ENCODE results near the gene HMOX2.

The HMOX2 gene

GRCh38 chr16:4472880-4473279, 3.3 kb upstream of the HMOX2 start:
- no peak for DNase-seq (ENCODE audit: low read depth)

GRCh38 chr16:4474192-4474961, 1.8 kb upstream of the HMOX2 start, which contains the start of gene NMRAL1:
Gene NMRAL1 (minus strand): TSS chr16:4474625. CDS start chr16:4474132, 493 bp downstream.
- DNase-seq (ENCODE audit: low read depth): peak; percentile 68
- H3K4me3 ChIP-seq (ENCODE audit: low read depth, low read length): peak within 1 kb of the TSS; percentile 62
- in situ Hi-C loops (cut with HindIII; ENCODE audit: low sequenced_read_pairs): no loop called here
- TF ChIP-seq, protein P1, sequence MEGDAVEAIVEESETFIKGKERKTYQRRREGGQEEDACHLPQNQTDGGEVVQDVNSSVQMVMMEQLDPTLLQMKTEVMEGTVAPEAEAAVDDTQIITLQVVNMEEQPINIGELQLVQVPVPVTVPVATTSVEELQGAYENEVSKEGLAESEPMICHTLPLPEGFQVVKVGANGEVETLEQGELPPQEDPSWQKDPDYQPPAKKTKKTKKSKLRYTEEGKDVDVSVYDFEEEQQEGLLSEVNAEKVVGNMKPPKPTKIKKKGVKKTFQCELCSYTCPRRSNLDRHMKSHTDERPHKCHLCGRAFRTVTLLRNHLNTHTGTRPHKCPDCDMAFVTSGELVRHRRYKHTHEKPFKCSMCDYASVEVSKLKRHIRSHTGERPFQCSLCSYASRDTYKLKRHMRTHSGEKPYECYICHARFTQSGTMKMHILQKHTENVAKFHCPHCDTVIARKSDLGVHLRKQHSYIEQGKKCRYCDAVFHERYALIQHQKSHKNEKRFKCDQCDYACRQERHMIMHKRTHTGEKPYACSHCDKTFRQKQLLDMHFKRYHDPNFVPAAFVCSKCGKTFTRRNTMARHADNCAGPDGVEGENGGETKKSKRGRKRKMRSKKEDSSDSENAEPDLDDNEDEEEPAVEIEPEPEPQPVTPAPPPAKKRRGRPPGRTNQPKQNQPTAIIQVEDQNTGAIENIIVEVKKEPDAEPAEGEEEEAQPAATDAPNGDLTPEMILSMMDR (IDR thresholded peaks at IDR 0.05; ENCODE audit: low read depth, low read length, missing control alignments): no peak

More at GRCh38 chr16:4472880-4473279, 3.3 kb upstream of the HMOX2 start:
- TF ChIP-seq, protein P1 (IDR thresholded peaks at IDR 0.05; ENCODE audit: low read depth, low read length, missing control alignments): no peak
- no peak overlapping the region for H3K4me3 ChIP-seq (ENCODE audit: low read depth, low read length)
- in situ Hi-C loops (cut with HindIII; ENCODE audit: low sequenced_read_pairs): no loop called here

- in situ Hi-C loops (cut with HindIII; ENCODE audit: low sequenced_read_pairs): no loop called here
- no peak for DNase-seq (ENCODE audit: low read depth)
- TF ChIP-seq, protein P1 (IDR thresholded peaks at IDR 0.05; ENCODE audit: low read depth, low read length, missing control alignments): peak; percentile 36
- no peak overlapping the region for H3K4me3 ChIP-seq (ENCODE audit: low read depth, low read length)
Observed at GRCh38 chr16:4477966-4478365, 1.8 kb downstream of the HMOX2 start.

DNA sequence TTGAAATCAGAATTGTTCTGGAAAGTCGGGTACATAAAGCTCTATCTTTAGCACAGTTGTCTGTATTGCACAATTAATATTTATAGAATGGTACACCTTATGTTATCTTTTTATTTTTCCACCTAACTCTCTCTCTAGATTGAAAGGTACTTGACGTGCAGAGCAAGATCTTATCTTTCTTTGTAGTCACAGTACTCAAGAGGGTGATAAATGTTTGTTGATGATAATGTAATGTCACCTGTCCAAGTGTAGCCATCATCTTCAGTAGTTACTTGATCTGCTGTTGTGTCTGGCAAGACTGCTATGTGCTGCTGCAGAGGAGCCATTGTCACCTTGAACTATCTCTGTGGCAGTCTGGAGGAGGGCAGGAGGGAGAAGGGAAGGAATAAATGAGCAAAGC, 5.3 kb downstream of the HMOX2 start:
- in situ Hi-C loops (cut with HindIII; ENCODE audit: low sequenced_read_pairs): no loop called here
- DNase-seq (ENCODE audit: low read depth): no peak
- no peak overlapping the region for H3K4me3 ChIP-seq (ENCODE audit: low read depth, low read length)
- TF ChIP-seq, protein P1 (IDR thresholded peaks at IDR 0.05; ENCODE audit: low read depth, low read length, missing control alignments): no peak

- in situ Hi-C loops (cut with HindIII; ENCODE audit: low sequenced_read_pairs): no loop called here
- TF ChIP-seq, protein P1 (IDR thresholded peaks at IDR 0.05; ENCODE audit: low read depth, low read length, missing control alignments): no peak
- DNase-seq (ENCODE audit: low read depth): no peak
- no peak overlapping the region for H3K4me3 ChIP-seq (ENCODE audit: low read depth, low read length)
Observed at GRCh38 chr16:4481963-4482362, 5.8 kb downstream of the HMOX2 start.

DNA sequence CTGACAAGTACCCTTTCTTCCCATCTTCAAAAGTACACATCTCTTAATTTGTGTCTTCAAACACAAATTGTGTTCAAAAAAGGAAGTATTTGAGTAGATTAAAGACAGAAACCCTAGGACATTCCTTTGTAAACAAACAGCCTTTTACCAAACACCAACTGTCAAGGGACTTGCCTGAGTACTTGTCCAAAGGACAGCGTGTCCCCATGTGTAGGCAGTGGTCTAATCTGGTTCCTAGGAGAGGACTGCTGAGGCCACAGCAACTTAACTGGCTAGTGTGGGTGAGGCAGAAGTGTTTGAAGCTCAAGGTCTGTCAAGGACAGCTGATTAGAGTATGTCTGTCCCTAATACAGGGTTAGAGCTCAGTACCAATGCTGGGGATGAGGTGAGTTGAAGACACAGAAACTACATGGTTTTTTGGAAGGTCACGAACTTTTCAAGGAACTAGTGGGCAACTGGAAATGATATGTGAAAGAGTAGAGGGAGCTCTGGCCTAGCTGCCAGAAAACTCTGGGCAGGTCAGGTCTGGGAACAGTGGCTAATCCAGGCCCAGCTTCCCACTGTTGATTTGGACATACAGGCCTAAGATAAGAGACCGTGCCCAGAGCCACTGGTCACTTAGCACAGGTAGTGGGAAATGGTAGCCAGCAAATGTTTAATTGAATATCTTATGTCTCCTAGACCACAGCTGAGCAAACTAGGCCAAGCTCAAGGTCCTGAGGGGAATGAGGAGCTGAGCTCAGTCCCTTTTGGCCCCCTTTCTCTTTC, 10.1 kb downstream of the HMOX2 start:
- no peak overlapping the region for H3K4me3 ChIP-seq (ENCODE audit: low read depth, low read length)
- TF ChIP-seq, protein P1 (IDR thresholded peaks at IDR 0.05; ENCODE audit: low read depth, low read length, missing control alignments): no peak
- in situ Hi-C loops (cut with HindIII; ENCODE audit: low sequenced_read_pairs): no loop called here
- DNase-seq (ENCODE audit: low read depth): no peak

All from astrocyte of the cerebellum (primary cell).